Endodermal cell (in vitro differentiated cells): ENCODE measurements around the gene NTSR2. TPM values are rescaled to one million over a fixed set of nuclear protein-coding genes. Genes with fewer than 3 reads are reported as not detected.

Experiments
- DNase-seq: peaks from one replicate; pipeline ENCODE4 v3.0.0-alpha.2; 2017
- H3K27ac ChIP-seq: 2 replicates; pipeline ENCODE4 v1.5.1; 2013; ENCODE audit warnings: mild to moderate bottlenecking, low read depth, low read length, moderate library complexity
- H3K27me3 ChIP-seq: 2 replicates; pipeline ENCODE4 v1.6.1; 2013; ENCODE audit warnings: mild to moderate bottlenecking, low read length, moderate library complexity; ENCODE audit not compliant: insufficient read depth, control insufficient read depth, poor library complexity, severe bottlenecking
- H3K36me3 ChIP-seq: 2 replicates; pipeline ENCODE4 v1.7.0; 2013; ENCODE audit warnings: mild to moderate bottlenecking, low read length, moderate library complexity; ENCODE audit not compliant: control insufficient read depth, insufficient read depth
- H3K4me1 ChIP-seq: one replicate; pipeline ENCODE4 v1.7.0; 2013; ENCODE audit warnings: low read length; ENCODE audit not compliant: control insufficient read depth, insufficient read depth
- H3K4me3 ChIP-seq: 2 replicates; pipeline ENCODE4 v1.5.1; 2013; ENCODE audit warnings: mild to moderate bottlenecking, low read length, moderate library complexity
- H3K9ac ChIP-seq: 2 replicates; pipeline ENCODE4 v1.6.1; 2013; ENCODE audit warnings: mild to moderate bottlenecking, low read length, moderate library complexity; ENCODE audit not compliant: poor library complexity, severe bottlenecking; ENCODE audit errors: extremely low read depth
- H3K9me3 ChIP-seq: 2 replicates; pipeline ENCODE4 v1.6.1; 2013; ENCODE audit warnings: mild to moderate bottlenecking, low read length, moderate library complexity; ENCODE audit not compliant: control insufficient read depth
- H3K27ac Mint-ChIP-seq: 2 replicates; pipeline ENCODE4 v1.8.0; 2020; ENCODE audit warnings: mixed read lengths
- H3K27me3 Mint-ChIP-seq: 2 replicates; pipeline ENCODE4 v1.8.0; 2021; ENCODE audit warnings: mild to moderate bottlenecking, mixed read lengths; ENCODE audit not compliant: insufficient read depth
- H3K36me3 Mint-ChIP-seq: 2 replicates; pipeline ENCODE4 v1.8.0; 2020; ENCODE audit warnings: low read depth, mixed read lengths
- H3K4me1 Mint-ChIP-seq: 2 replicates; pipeline ENCODE4 v1.8.0; 2020; ENCODE audit warnings: mixed read lengths
- H3K4me3 Mint-ChIP-seq: 2 replicates; pipeline ENCODE4 v1.8.0; 2020; ENCODE audit warnings: mild to moderate bottlenecking, moderate library complexity, mixed read lengths
- H3K9me3 Mint-ChIP-seq: 2 replicates; pipeline ENCODE4 v1.8.0; 2020; ENCODE audit warnings: mild to moderate bottlenecking, mixed read lengths
- WGBS, 2 experiments: methylation state at CpG; one replicate each; pipeline versions ENCODE4 v1.1.5 to v1.1.7; 2013; ENCODE audit warnings: missing lambda C conversion rate in 2 of 2, mixed read lengths in 1 of 2; ENCODE audit not compliant: insufficient coverage in 1 of 2, insufficient read length in 1 of 2; 5-methylcytosine and 5-hydroxymethylcytosine counted together
- total RNA-seq, 2 donors: library from RNA; stranded (reverse); fragmentation: NEBNext Ultra II Directional in 1 of 2; extraction: Animal tissue kit (Norgen Biotek cat#: 25700) in 1 of 2; gene quantifications; 2 replicates in 1 of 2; 3 replicates in 1 of 2; pipeline ENCODE4 v1.2.1, GENCODE V29; 2021
- TF ChIP-seq, protein P1 (sequence below): fragments of 200-600 bp; sonication (generic); conservative IDR thresholded peaks from 2 replicates; pipeline ENCODE4 v1.5.0; 2021; ENCODE audit warnings: antibody characterized with exemption, mild to moderate bottlenecking

Gene NTSR2
- total RNA-seq, 2 donors from 2014 or later: not detected

DNA sequence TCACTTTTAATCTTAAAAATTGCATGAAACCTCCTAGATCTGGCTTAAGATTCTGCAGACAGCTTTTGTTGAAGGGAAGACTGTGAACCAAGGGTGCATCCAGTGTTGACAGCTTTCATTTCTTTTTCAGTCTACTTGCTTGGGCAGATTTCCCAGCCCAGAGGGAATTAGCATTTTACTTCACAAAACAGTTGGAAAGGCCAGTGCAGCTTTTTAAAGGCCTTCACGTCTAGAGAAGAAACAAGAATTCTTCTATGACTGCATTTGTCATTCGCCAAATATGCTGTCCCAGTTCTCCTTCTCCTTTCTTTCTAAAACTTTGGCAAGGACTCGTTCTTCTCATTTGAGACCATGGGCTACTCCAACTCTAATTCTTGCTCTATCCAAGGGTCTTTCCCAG is 17.4 kb downstream of the NTSR2 start:
- H3K27ac ChIP-seq: no peak overlapping the region
- no peaks in the 10 kb centered on the region for H3K27me3 ChIP-seq
- no peaks in the 10 kb centered on the region for H3K27me3 Mint-ChIP-seq
- WGBS, 2 experiments: 77 to 82% methylated on average over 1 to 3 of the region's 3 CpGs
- H3K4me3 Mint-ChIP-seq: no peak overlapping the region
- no peak overlapping the region for H3K27ac Mint-ChIP-seq
- no peaks in the 10 kb centered on the region for H3K36me3 ChIP-seq
- no peaks in the 10 kb centered on the region for H3K36me3 Mint-ChIP-seq
- no peaks in the 10 kb centered on the region for H3K9me3 ChIP-seq
- no peaks in the 10 kb centered on the region for H3K4me1 Mint-ChIP-seq
- no peaks in the 10 kb centered on the region for H3K4me1 ChIP-seq
- no peaks in the 10 kb centered on the region for H3K9me3 Mint-ChIP-seq
- DNase-seq: no peak
- H3K9ac ChIP-seq: no peak overlapping the region
- TF ChIP-seq, protein P1, sequence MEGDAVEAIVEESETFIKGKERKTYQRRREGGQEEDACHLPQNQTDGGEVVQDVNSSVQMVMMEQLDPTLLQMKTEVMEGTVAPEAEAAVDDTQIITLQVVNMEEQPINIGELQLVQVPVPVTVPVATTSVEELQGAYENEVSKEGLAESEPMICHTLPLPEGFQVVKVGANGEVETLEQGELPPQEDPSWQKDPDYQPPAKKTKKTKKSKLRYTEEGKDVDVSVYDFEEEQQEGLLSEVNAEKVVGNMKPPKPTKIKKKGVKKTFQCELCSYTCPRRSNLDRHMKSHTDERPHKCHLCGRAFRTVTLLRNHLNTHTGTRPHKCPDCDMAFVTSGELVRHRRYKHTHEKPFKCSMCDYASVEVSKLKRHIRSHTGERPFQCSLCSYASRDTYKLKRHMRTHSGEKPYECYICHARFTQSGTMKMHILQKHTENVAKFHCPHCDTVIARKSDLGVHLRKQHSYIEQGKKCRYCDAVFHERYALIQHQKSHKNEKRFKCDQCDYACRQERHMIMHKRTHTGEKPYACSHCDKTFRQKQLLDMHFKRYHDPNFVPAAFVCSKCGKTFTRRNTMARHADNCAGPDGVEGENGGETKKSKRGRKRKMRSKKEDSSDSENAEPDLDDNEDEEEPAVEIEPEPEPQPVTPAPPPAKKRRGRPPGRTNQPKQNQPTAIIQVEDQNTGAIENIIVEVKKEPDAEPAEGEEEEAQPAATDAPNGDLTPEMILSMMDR: no peak
- no peak overlapping the region for H3K4me3 ChIP-seq

DNA sequence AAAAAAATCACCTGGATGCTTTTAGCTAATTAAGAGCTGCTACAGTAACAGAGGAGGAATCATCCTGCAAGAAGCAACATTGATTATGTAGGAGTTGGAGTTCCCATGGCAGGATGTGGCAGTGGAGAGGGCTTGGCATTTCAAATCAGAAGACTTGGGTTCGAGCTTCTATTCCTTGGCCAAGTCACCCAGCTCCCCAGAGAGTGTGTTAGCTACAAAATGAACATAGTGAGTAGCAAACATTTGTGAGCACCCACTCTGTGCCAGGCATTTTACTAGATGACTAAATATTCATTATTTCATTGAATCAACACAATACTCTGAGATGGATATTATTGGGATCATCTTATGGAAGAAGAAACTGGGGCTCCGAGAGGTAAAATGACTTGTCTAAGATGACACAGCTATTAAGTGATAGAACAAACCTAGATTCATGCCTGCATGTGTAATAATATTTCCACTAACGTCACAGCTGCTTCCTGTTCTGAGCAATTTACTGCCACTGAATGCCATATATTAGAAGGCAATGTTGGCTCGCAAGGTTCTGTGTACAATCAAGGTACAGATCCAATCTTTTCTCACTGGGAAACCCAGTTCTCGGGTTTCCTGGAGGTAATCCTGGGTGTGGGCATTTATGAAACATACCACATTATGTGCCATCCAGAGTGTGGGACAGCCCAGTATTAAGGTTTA is 18.0 kb downstream of the NTSR2 start:
- Histone ChIP-seq H3K9me3 (no peaks in the 10 kb centered on the region), H3K27me3 (no peaks in the 10 kb centered on the region), H3K27ac (no peak overlapping the region), H3K36me3 (no peaks in the 10 kb centered on the region), H3K4me3 (no peak overlapping the region), H3K9ac (no peak overlapping the region), H3K4me1 (no peaks in the 10 kb centered on the region)
- no peaks in the 10 kb centered on the region for H3K4me1 Mint-ChIP-seq
- TF ChIP-seq, protein P1: no peak
- no peaks in the 10 kb centered on the region for H3K9me3 Mint-ChIP-seq
- no peaks in the 10 kb centered on the region for H3K36me3 Mint-ChIP-seq
- no peak overlapping the region for H3K27ac Mint-ChIP-seq
- WGBS, 2 experiments: 91 to 97% methylated on average over 5 of the region's 5 CpGs
- DNase-seq: no peak
- no peak overlapping the region for H3K4me3 Mint-ChIP-seq
- no peaks in the 10 kb centered on the region for H3K27me3 Mint-ChIP-seq

DNA sequence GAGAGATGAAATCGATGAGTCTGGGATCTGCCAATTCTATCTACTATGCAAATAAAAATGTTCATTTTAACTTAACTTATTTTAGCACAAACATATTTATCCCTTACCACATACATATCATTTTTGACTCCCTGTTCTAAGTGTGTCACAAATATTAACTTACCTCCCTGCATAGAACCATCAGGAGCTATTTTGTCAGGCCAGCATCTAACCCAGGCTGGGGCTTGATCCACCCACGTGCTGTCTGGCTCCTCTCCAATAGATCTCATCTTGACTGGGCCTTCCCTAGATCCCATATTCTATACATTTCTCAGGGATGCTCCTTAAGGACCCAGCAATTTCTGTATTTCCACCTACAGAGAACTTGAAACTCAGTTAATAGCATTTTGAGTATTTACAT is 20.9 kb downstream of the NTSR2 start:
- TF ChIP-seq, protein P1: no peak
- Histone ChIP-seq H3K36me3 (peaks cover 7% of the 10 kb centered on the region), H3K27ac (no peak overlapping the region), H3K27me3 (no peaks in the 10 kb centered on the region), H3K9ac (no peak overlapping the region), H3K4me1 (no peaks in the 10 kb centered on the region), H3K9me3 (no peaks in the 10 kb centered on the region), H3K4me3 (no peak overlapping the region)
- Mint-ChIP-seq H3K4me3 (no peak overlapping the region), H3K27ac (no peak overlapping the region), H3K36me3 (peaks cover 5% of the 10 kb centered on the region), H3K27me3 (no peaks in the 10 kb centered on the region), H3K9me3 (no peaks in the 10 kb centered on the region), H3K4me1 (no peaks in the 10 kb centered on the region)
- WGBS, 2 experiments: 82 to 90% methylated on average over 2 of the region's 2 CpGs
- DNase-seq: no peak
